ENCODE results near the gene MEST.
"Not testable (repeated sequence)": the region's sequence is repeated elsewhere in the genome, so short reads cannot be mapped to it uniquely, and the experiment has no call there.

Gene MEST

GRCh38 chr7:130491841-130492522 is at the start of gene MEST:
Gene MEST (plus strand): TSS chr7:130492085. CDS start chr7:130492314, 229 bp downstream.
- DNase-seq: no peak

GRCh38 chr7:130442601-130443000 is 49.3 kb upstream of the MEST start:
- DNase-seq: no peak

DNA sequence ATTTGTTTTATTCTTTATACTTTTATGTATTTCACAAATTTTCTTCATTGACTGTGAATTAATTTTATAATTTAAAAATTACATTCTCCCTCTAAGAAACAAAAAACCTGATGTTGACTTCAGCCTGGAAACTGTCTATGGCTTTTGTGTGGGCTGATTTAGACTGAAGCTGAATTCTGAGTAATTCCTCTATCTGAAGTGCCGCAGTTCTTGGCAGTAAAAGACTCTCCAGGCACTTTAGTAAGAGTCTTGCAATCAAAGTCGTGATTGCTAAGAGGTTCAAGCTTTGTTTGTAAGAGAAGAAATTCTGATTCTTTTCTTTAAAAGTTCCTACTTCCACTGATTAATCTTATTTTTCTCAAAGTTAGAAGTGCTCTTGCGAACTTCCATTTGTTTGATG is 47.7 kb upstream of the MEST start:
- no peak for DNase-seq

DNA sequence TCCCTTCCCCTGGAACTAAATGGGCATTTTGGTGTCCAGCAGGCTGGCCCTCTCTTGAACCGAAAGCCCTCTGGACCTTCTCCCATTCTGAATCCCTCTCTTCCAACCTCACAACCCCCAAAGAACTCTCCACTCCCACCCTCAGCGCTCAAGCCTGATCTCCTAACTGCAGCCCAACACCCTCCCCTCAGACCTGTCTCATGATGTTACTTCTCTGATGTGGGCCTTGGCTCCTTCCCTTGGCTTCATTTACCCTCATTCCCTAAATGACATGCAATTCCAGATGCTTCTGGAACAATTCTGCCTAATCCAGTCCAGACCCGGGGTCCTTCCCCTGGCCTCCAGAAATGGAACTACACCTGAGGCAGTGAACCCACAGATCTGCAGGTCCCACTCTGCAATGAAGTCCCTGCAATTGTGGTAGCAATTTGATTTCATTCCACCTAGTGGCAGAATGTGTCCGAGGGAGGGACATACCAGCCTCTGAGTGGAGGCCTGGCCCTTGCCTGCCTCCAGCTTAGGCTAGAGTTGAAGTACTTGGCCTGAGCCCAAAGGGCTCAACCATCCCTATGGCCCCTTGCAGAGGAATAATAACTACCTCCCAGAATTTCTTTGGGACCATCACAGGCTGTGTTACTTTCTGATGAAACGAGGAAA is 47.0 kb upstream of the MEST start:
- DNase-seq: no peak

GRCh38 chr7:130446259-130446658 is 45.6 kb upstream of the MEST start:
- no peak for DNase-seq

- not testable (repeated sequence) for DNase-seq
Measured at GRCh38 chr7:130451344-130451743, 40.5 kb upstream of the MEST start.

- DNase-seq: no peak
Measured at GRCh38 chr7:130452951-130453350, 38.9 kb upstream of the MEST start.

- DNase-seq: no peak
Measured at GRCh38 chr7:130454959-130455358, 36.9 kb upstream of the MEST start.

GRCh38 chr7:130458257-130458656 is 33.6 kb upstream of the MEST start:
- no peak for DNase-seq

DNA sequence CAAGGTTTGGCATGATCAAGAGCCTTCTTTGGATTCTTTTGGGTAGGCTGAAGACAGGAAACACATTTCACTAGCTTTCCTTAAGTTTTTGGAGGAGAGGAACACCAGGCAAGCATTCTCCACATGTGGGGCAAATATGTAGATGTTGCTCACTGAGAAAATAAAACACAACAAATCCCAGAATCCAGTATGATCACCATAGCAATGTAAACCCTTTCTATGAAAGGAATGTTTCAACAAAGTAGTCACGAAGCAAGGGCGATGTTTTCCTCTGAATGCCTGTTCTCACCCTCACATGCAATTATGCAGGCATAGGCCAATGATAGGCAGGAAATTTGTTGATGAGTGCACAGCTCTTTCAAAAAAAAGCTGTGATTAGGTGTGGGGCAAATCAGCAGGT is 30.6 kb upstream of the MEST start:
- DNase-seq: no peak

GRCh38 chr7:130463553-130464434 is 28.1 kb upstream of the MEST start:
- DNase-seq: no peak

DNA sequence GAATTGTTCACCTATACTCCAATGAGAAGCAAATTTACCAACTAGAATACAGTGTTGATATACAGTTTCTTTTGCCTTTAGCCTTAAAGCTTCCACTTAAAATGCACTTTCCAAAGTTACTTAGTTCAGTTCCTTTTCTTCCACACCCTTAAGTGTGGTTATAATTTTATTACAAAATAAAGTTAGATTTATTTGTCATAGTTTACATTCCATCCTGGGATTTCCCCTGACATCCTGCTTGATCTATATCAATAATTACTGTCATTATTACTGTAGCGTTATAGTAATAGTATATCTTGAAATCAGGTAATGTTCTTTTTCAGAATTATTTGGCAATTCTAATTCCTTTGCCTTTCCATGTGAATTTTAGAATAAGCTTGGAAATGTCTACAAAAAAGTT is 23.3 kb upstream of the MEST start:
- DNase-seq: no peak

DNA sequence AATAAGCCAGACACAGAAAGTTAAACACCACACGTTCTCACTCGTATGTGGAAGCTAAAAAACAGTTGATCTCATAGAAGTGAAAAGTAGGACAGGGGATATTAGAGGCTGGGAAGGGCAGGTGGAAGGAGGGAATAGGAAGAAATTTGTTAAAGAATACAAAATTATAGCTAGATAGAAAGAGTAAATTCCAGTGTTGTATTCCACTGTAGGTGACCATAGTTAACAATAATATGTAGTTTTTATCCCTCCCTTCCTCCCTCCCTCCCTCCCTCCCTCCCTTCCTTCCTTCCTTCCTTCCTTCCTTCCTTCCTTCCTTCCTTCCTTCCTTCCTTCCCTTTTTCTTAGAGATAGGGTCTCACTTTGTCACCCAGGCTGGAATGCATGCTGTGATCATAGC is 19.9 kb upstream of the MEST start:
- DNase-seq: no peak

DNA sequence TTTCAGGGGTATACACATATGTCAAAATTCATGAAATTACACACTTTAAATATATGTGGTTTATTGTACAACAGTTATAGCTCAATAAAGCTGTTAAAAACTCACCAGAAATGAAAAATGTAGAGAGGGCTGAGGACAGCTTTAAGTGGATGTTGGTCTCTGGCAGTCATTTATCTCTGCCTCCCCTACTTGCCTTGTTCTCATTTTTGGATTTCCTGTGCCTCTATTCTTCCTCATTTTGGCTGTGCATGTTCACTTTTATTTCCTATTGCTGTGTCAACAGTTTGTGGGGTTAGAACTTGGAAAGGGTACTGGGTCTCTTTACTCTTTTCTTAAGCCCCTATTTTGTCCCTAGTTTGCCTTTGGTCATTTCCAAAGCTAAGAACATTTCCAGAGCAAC is 18.6 kb upstream of the MEST start:
- DNase-seq: no peak

DNA sequence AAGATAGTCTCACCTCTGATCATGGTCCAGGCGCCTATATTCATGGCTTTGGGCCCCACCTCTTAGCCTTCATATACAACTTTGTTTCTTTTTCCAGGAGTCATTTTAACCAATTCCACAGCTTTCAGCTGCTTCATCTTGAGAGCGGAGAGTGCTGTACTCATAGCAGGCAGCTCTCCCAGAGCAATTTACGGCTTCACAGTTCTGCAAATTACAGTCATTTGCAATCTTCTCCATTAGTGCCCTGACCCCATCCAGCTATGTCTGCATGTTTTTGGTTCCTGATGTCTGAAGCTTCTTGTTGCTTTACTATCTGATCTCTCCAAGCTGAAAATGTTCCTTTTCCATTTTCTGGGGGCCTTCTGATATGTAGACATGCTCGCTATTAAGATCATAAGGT is 18.0 kb upstream of the MEST start:
- DNase-seq: no peak

- DNase-seq: no peak
Measured at GRCh38 chr7:130475776-130476175, 16.1 kb upstream of the MEST start.

DNA sequence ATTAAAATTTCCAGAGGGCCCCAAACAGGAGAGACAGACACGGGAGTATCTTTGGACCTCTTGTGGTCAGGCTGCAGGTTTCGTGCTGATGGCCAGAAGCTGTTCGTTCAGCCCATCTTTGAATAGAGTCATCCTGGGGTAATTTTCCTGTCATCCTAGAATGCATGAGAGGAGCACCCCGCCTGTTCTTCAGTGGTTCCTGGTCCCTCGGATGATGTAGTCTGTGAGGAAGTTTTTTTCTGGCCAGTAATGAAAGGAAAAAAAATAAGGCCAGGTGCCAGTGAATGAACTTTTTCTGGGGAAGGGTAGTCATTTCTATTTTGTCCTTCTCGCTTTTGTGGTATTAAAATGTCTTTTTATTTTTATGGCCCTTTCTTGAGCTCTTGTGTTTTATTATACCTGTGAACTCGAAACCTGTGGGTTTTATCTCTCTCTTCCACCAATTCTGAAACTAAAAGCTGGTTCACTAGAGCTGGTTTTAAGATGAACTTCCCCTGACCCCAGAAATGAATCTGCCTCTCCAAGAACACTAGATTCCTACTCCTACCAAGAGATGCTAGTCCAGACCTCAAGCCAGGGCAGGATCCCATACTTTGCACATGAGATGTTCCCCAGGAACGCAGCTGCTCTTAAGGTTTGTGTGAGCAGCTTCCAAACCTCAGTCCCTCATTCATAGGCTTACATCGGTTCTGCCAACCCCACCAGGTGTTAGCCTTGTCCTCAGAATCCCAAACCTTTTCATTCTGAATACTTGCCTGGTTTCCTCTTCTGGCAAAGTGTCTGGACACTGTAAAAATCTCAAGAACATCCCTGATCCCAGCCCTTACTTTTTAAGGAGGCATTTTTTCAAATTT is 15.4 kb upstream of the MEST start:
- DNase-seq: no peak

- DNase-seq: no peak
Measured at GRCh38 chr7:130478991-130479390, 12.9 kb upstream of the MEST start.

DNA sequence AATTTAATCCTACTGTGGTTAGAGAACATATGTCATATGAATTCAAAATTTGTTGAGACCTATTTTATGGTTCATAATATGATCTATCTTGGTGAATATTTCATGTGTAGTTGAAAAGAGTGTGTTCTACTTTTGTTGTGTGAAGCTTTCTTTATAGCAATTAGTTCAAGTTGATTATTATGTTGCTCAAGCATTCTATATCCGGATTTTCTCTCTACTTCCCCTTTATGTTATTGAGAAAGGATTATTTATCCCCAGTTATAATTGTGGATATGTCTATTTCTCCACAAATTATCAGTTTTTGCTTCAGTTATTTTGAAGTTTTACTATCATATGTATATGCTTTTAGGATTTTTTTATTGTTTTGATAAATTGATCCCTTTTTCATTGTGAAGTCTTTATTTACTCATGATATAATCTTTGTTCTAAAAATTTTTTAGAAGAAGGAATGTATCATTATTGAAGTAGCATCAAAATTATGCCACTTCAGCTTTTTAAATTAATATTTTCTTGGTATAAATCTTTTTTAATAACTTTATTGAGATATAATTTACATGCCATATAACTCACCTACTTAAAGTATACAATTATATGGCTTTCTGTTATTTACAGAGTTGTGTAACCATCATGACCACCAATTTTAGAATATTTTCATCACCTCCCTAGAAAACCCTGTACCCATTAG is 12.0 kb upstream of the MEST start:
- DNase-seq: no peak

DNA sequence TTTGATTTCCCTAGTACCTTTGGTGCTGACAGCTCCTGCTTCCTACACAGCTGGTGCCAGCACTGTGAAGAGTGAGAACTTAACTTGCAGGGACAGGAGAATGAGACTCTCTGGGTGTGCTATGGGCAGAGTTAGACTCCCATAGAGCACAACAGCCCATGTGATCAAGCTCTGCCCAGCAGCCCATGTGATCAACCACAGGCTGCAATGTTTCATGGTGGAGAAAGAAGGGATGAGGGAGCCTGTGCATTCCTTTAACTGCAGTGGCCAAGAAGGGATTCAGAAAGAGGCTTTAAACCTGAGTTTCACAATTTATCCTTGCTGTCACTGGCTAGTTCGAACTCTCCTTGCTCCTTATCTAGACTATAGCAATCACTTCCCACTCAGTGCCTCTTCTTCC is 10.0 kb upstream of the MEST start:
- DNase-seq: no peak

DNA sequence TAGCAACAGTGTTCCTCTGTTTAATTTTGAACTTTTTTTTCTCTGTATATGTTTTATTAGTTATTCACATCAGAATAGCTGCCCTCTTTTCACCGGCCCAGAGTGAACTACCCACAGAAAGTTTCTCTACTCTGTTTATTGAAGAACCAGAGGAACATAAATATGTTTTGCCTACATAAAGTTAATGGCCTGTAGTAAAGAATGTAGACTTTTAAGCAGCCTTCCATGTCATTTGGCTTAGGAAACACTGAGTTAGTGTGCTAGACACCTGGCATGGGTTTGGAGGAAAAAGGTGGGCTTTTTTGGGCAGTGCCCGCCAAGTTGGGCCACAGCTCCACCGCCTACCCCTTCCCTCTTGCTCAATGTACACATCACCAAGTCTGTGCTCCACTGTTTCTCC is 8.9 kb upstream of the MEST start:
- no peak for DNase-seq

- DNase-seq: no peak
Measured at GRCh38 chr7:130485734-130486113, 6.2 kb upstream of the MEST start.

Data from 8988T (cell line).